NCI-H1105 treated with DMSO at 0.1 percent for 48 hours (cell line): ENCODE measurements around the gene TBC1D5.
"Not testable (repeated sequence)": the region's sequence is repeated elsewhere in the genome, so short reads cannot be mapped to it uniquely, and the experiment has no call there.

Source experiments
- DNase-seq: peaks from one replicate; lab custom pipeline; 2025; lab: John Stamatoyannopoulos, UW

The TBC1D5 gene

DNA sequence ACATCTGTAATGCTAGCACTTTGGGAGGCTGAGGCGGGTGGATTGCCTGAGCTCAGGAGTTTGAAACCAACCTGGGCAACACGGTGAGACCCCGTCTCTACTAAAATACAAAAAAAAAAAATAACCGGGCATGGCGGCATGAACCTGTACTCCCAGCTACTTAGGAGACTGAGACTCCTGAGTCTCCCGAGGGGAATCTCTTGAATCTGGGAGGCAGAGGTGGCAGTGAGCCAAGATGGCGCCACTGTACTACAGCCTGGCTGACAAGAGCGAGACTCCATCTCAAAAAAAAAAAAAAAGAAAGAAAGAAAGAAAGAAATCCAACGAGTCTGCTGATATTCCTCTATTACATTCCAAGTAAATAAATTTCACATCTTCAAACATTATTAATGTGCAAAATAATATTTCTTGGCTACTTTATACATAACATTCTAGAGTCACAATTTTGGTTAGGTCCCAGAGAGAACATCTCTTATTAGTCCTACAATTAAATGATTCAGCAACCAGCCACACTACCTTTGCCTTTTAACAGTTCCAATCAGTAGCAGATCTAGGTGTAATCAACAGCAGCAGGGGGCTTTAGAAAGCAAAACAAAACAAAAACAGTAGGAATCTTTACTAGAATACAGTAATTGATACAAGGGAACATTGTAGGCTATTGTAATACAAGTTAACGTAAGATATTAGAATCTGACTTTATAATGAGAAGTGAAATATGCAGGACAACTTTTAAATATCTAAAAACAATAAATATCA is 195.8 kb downstream of the TBC1D5 start:
- no peak for DNase-seq

GRCh38 chr3:17544632-17545031 is 197.8 kb downstream of the TBC1D5 start:
- DNase-seq, result no peak

GRCh38 chr3:17542591-17542990 is 199.8 kb downstream of the TBC1D5 start:
- no peak for DNase-seq

DNA sequence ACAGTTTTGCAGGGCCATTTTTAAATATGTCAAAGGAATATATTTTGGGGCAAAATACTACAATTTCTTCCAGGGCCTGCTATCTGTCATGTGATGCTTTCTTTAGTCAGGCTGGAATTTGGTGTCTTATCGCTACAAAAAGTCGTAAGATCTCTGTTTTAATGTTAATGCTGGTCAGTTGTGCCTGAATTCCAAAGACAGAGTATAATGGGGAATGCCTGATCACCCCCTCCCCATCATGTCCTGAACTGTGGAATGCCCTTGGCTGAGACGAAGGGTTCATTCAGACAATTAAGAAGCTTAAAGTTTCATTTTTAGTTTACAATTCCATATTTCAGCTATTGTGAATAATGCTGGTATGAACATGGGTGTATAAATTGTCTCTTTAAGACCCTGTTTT is 203.0 kb downstream of the TBC1D5 start:
- DNase-seq, result no peak

DNA sequence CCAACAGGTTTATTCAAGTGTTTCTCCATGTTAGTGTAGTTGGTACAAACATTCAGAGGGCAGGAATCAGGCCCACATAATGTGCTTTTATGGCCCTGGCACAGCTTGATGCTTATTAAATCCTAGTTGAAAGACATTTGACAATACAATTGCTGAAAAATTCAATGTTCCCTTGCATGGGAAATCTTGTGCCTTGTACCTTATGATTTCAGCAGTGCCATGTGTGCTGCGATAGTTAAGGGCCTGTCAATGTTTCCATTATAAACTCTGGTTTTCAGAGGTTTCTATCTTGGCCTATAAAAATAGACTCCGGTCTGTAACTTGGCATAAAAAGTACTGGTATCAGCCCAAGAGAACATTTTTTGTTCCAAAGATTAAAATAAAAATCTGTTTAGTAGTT is 207.2 kb downstream of the TBC1D5 start:
- no peak for DNase-seq

DNA sequence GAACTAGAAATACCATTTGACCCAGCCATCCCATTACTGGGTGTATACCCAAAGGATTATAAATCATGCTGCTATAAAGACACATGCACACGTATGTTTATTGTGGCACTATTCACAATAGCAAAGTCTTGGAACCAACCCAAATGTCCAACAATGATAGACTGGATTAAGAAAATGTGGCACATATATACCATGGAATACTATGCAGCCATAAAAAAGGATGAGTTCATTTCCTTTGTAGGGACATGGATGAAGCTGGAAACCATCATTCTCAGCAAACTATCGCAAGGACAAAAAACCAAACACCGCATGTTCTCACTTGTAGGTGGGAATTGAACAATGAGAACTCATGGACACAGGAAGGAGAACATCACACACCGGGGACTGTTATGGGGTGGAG is 210.0 kb downstream of the TBC1D5 start:
- DNase-seq, result not testable (repeated sequence)

DNA sequence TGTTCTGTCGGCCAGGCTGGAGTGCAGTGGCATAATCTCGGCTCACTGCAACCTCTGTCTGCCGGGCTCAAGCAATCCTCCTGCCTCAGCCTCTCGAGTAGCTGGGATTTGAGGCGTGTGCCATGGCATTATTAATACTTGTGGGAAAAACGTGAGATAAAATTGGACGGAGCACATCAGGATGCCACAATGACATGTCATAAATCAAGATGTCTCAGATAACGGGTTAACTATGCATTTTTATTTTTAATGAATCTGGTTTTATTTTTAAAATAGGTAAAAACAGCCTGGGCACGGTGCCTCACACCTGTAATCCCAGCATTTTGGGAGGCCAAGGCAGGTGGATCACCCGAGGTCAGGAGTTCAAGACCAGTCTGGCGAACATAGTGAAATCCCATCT is 212.8 kb downstream of the TBC1D5 start:
- DNase-seq, result no peak

DNA sequence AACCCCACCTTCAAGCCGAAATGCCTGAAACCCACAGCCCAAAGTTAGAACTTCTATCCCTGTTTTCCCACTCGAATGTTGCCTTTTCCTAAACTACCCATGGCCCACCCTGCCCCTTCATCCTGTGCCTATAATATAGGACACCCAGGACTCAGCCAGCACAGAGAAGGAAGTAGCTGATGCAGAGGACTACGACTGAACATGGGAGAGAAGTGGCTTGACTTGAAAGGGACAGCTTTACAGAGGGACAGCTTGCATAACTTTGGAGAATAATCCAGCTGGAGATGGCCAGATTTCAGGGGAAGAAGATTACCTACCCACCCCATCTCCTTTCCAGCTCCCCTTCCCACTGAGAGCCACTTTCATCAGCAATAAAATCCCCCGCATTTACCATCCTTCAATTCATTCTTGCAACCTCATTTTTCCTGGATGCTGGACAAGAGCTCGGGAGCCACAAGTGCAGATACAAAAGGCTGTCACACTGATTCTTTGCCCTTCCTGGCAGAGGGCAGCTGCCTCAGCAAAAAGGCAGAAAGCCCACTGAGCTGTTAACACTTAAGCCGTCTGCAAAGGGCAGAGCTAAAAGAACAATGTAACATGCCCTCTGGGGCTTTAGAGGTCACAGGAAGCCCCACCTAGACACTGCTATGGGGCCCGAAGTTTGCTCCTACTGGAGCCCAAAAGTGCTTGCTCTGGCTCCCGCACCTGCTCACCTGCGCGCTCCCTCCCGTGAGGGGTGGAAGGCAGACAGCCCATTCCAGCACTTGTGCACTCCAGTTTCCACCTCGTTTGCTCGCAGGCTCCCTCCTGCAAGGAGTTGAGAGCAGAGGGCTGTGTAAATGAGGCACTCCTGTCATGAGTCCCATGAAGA is 224.0 kb downstream of the TBC1D5 start:
- DNase-seq, result peak; percentile 22

DNA sequence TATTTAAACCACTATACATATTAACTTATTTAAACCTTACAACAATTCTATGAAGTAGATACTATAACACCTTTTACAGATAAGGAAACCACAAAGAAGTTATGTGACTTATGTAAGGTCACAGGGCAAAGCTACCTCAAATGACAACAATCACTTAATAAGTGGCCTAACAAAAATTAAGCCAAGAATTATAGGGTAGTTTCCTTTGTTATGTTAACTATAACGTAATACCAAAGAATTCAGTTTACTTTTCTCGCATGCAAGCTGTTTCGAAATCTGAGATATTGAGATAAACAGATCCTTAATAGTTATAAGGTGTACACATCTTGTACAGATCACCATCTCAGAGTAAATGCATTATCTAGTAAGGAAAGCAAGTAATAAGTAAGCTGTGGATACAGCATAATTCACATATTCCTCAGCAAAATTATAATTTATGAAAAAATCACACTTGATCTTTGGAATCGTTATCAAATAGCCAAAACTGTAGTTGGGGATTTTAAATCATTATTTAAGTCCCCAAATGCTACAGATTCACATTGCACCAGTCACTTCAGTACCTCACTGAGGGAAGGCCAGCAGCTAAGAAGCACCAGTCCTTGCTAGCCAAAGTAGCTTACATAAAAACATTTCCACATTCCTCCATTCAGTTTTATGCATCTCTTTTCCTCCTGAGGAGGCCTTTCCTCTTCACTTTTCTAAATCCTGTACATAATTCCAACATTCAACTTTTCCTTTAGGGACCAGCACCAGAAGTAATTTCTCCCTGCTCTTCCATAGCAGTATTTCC is 226.8 kb downstream of the TBC1D5 start:
- no peak for DNase-seq

GRCh38 chr3:17514597-17514996 is 227.8 kb downstream of the TBC1D5 start:
- DNase-seq, result no peak

- DNase-seq, result no peak
Measured at GRCh38 chr3:17510265-17510664, 232.2 kb downstream of the TBC1D5 start.

GRCh38 chr3:17508180-17508752 is 234.2 kb downstream of the TBC1D5 start:
- DNase-seq, result no peak

- no peak for DNase-seq
Measured at GRCh38 chr3:17507480-17507879, 235.0 kb downstream of the TBC1D5 start.

DNA sequence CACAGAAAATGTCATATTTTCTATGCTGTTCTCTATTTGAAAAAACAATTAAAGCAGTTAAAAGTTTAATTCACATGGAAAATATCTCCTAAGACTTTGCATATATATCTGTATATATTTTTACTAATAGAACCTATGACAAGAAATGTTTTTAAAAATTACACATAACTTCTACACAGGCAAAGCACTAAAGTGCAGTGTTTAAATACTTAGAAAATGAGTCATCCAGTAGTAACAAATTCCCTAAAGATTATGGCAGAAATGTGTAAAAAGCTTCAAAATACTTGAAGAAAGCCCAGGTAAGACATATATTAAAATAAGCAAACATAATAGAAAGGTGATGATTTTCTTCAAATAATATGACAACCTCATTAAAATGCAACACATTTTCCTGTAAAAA is 236.6 kb downstream of the TBC1D5 start:
- no peak for DNase-seq

DNA sequence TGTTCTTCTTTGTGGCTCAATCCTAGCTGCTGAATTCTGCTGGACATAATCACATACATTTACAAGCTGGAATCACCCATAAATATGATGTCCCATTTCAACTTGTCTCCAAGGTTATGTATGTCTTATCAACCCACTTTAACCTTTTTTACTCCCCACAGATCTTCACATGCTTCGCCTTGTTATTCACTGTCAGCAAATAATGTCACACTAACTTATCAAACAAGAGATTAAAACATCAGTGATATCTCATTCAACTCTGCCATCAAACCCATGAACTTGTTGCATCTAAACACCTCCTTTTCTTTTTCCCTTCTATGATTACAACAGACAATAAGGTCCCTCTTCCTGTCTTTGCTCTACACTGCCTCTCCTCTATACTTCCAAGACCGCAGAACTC is 240.7 kb downstream of the TBC1D5 start:
- no peak for DNase-seq

GRCh38 chr3:17500618-17501017 is 241.8 kb downstream of the TBC1D5 start:
- DNase-seq, result no peak

DNA sequence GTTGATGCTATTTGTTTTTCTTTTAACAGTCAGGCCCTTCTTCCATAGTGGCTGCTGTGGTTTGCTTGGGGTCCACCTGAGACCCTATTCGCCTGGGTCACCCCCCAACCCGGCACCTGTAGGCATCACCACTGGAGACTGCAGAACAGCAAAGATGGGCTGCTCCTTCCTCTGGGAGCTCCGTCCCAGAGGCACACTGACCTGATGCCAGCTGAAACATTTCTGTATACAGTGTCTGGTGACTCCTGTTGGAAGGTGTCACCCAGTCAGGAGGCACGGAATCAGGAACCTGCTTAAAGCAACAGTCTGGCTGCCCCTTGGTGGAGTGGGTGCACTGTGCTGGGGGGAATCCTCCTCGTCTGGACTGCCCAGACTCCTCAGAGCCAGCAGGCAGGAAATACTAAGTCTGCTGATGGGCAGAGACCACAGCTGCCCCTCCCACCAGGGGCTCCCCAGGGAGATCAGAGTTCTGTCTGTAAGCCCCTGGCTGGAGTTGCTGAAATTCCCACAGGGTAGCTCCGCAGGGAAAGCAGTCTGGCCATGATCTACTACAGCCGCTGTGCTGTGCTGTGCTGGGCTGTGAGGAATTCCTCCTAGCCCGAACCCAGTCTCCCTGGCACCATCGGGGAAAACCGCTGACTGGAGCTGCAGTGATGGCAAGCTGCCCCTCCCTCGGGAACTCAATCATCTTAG is 248.2 kb downstream of the TBC1D5 start:
- DNase-seq, result no peak

GRCh38 chr3:17491601-17492000 is 250.8 kb downstream of the TBC1D5 start:
- no peak for DNase-seq

- not testable (repeated sequence) for DNase-seq
Measured at GRCh38 chr3:17491190-17491589, 251.2 kb downstream of the TBC1D5 start.

GRCh38 chr3:17489139-17489538 is 253.3 kb downstream of the TBC1D5 start:
- DNase-seq, result no peak

GRCh38 chr3:17481116-17481515 is 261.3 kb downstream of the TBC1D5 start:
- no peak for DNase-seq
